Activated T-cell treated with anti-CD3 and anti-CD28 coated beads, Interleukin-2, amount 50 U/mL, for 1 hour (primary cell): ENCODE data around the gene CPN1.
"Not testable (repeated sequence)": the region's sequence is repeated elsewhere in the genome, so short reads cannot be mapped to it uniquely, and the experiment has no call there.

Experiments used
- DNase-seq: peaks from one replicate; pipeline ENCODE4 v3.0.0-alpha.2; 2020

CPN1 gene

DNA sequence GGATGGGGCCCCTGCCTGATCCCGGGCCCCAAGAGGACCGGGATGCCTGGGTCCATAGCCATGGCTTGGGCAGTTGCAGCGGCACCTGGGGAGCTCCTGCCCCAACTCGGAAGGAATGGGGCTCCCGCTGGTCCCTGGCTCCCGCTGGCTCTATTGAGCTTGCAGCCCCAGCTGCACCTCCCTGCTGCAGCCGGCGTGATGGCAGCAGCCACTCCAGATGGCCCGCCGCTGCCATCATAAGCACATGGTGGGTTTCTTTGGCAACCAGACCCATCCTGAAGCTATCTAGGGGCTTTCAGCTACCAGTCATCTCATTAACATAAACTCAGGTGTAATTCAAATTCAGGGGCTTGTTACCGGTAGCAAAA lies 60.8 kb downstream of the CPN1 start:
- no peak for DNase-seq

GRCh38 chr10:100020142-100020885 lies 61.4 kb downstream of the CPN1 start:
- no peak for DNase-seq

DNA sequence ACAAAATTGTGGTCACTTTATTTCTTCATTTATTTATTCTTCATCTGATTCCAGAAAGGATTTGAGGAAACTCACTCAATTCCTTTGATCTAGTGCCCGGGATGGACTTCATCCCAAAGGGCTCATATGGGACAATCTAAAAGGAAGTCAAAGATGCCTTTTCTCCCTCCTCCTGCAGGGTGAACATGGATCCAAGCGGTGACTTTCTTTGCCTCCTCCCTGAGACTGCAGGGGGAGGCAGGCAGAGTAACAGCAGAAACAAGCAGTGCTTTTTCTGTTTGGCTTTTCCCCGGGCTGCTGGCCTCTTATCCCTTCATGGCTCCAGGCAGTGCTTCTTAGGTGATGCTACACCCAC lies 61.9 kb downstream of the CPN1 start:
- no peak for DNase-seq

- DNase-seq: no peak
These were observed 67.5 kb downstream of the CPN1 start for GRCh38 chr10:100014071-100014762.

DNA sequence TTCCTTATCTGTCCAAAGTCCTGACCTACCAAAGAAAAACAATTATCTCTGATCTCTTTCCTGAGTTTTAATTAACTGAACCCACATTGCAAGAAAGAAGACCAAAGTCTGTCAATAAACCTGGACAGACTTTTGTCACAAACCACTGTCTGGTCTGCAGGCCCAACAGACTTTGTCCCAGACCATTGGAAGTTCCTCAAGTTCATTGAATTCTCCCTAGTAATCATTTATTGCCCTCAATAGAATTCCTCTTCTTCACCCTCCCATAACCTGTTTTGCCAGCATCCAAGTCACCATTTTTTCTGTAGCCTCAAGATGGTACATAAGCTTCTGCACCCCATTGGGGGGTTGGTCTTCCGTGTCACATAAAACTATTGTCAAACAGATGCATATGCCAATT lies 68.0 kb downstream of the CPN1 start:
- no peak for DNase-seq

GRCh38 chr10:100011906-100012305 lies 69.8 kb downstream of the CPN1 start:
- DNase-seq: not testable (repeated sequence)

DNA sequence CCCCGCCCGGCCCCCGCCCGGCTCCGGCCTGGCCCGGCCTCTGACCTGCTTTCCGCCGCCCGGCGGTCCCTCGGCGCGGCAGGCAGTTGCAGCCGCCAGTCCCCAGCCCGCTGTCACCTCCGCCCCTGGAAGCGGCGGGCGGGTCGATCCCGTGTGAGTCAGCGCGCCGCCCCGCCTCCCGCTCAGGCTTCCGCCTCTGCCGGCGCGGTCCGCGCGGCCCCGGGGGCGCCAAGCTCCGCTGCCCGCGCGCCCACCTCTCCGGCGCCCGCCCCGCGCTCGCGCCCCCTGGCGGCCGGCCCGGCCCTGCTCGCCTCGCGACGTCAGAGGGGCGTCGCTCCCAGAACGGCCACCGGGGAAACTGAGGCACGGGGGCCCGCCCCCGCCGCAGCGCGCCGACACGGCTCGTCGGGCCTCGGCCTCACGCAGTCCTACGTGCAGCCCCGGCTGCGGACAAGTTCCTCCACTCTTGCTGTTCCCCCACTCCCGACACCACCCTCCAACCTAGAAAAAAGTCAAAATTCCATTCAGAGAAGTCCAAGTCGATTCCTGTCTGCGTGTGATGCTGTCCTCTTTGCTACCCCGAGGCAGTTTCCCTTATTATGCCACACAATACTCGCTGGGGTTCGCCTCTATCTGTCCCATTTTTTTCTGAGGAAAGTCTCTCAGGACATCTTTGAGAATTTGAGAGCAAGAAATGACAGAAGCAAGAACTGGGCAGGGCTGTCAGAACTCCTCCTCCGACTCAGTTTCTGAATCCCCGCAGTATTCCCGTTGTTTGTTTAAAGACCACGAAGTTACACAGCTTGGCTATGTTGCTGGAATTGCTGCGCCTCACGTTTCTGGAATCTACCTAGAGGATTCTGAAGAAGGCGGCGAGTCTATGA lies 71.6 kb downstream of the CPN1 start, which contains the start of gene DNMBP:
DNMBP (minus strand) TSS at position 155 of the 884 bp plus-strand sequence. CDS start 37,823 bp downstream, outside the sequence.
- DNase-seq: peak; percentile 86

- DNase-seq: no peak
These were observed 72.3 kb downstream of the CPN1 start for GRCh38 chr10:100009283-100009792.

DNA sequence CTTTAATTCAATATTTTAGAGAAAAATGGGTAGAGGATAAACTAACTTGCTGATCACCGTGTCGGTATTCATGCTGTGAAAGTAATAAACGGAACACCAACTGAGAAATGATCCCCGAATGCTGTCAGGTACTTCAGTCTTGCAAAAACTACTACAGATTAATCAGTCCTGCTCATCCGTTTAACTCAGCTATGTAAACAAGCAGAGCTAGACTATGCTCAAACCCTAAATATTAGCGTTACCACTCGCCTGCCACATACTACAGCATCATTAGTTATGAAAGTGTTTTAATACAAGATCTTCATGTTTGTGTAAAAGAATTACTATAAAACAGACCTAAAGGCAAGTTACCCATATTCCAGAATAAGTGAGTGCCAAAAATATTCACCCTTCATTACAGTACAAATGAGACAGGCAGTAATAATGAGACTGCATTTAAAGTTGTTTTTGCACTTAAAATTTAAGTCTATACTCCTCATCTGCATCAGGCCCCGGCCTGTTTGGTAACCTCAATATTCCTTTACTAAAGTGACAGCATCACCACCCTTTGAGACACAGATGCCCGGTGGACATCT lies 72.9 kb downstream of the CPN1 start:
- no peak for DNase-seq

DNA sequence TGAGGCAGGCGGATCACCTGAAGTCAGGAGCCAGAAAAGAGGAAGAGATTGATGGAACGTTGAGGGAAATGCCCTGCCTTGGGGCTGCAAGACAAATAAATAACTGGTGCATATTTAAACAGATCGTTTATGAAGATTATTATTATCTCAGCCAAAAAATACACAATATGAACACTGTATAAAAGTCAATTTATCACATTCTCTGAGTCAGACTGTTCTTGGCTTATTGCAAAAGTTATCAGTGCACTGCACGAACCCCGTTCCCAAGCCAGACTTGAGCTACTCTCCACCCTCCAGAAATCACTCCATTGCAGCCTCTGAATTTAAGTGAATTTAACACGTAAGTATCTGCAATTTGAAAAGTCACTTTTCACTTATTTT lies 73.5 kb downstream of the CPN1 start:
- DNase-seq: no peak

- no peak for DNase-seq
These were observed 74.2 kb downstream of the CPN1 start for GRCh38 chr10:100007231-100008141.

GRCh38 chr10:100006243-100006886 lies 75.3 kb downstream of the CPN1 start:
- no peak for DNase-seq

- no peak for DNase-seq
These were observed 76.7 kb downstream of the CPN1 start for GRCh38 chr10:100004805-100005510.

GRCh38 chr10:100000109-100000644 lies 81.5 kb downstream of the CPN1 start:
- no peak for DNase-seq

- no peak for DNase-seq
These were observed 82.2 kb downstream of the CPN1 start for GRCh38 chr10:99999319-100000108.

GRCh38 chr10:99998889-99999288 lies 82.8 kb downstream of the CPN1 start:
- no peak for DNase-seq

- no peak for DNase-seq
These were observed 84.7 kb downstream of the CPN1 start for GRCh38 chr10:99996671-99997648.

DNA sequence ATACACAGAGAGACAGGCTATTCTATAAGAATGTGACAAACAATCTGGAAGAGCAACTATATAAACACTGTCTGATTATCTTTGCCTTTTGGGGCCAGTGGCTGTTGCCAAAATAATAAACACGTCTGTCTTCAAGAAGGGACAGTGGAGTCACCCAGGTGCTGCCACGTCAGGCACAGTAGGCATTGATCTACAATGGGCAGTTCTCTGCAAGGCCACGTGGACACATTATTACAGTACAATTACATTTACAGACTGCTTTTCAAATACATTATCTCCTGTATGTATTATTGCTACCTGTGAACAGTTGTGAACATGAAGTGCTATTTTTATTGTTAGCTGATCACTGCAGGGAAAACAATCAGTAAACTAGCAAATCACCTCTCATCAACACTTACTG lies 86.0 kb downstream of the CPN1 start:
- no peak for DNase-seq
